GM12865 (cell line): ENCODE results near the gene UAP1.
"Not testable (repeated sequence)": the region's sequence is repeated elsewhere in the genome, so short reads cannot be mapped to it uniquely, and the experiment has no call there.

Source experiments
- DNase-seq: peaks from one replicate; pipeline ENCODE4 v3.0.0; 2010; ENCODE audit warnings: low read depth
- H3K4me3 ChIP-seq: 2 replicates; pipeline ENCODE4 v1.5.1; 2011; ENCODE audit warnings: mild to moderate bottlenecking, low read depth, low read length, control low read depth
- CTCF ChIP-seq: IDR thresholded peaks from 2 replicates; pipeline ENCODE4 v1.5.1; 2011; ENCODE audit warnings: low read length, control low read depth, low read depth, inconsistent platforms; ENCODE audit not compliant: insufficient read depth; ENCODE audit errors: missing control alignments

The UAP1 gene

DNA sequence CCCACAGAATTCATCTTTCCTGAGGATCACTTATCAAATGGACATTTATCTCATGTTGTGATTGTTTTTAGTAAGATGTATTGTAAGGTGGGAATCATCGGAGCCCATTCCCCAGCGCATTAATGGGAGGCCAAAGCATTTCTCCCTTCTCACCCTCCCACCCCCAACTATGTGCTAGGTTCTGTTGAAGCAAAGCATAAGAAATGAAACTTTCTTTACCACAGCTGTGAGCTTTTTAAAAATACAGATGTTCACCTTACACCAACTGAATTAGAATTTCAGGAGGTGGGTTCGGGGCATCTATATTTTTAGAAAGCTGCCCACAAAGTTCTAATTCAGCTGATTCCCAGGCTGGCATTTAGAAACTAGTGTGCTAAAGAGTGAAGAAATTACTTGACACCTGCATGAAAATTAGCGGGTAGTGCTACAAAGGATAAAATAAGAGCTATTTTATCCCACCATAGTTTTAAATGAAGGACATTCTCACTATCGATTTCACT is 26.3 kb downstream of the UAP1 start:
- no peak for DNase-seq
- no peak for TF ChIP-seq CTCF
- no peak overlapping the region for H3K4me3 ChIP-seq

DNA sequence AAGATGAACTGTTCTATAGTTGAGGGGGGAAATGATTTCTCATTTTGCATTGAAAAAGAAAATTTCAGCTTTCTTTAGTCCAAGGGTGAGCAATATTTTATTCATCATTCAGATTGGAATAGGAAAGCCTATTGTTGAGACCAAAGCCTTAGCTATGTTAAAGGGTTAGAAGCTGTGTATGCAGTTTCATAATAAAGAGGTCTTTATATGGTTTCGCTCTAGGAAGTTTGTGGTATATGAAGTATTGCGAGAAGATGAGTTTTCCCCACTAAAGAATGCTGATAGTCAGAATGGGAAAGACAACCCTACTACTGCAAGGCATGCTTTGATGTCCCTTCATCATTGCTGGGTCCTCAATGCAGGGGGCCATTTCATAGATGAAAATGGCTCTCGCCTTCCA is 28.6 kb downstream of the UAP1 start:
- no peak overlapping the region for H3K4me3 ChIP-seq
- no peak for TF ChIP-seq CTCF
- no peak for DNase-seq

GRCh38 chr1:162590686-162591085 is 29.2 kb downstream of the UAP1 start:
- H3K4me3 ChIP-seq = no peak overlapping the region
- TF ChIP-seq CTCF = no peak
- no peak for DNase-seq

GRCh38 chr1:162596514-162597170 is 35.1 kb downstream of the UAP1 start:
- DNase-seq = no peak
- no peak for TF ChIP-seq CTCF
- no peak overlapping the region for H3K4me3 ChIP-seq

DNA sequence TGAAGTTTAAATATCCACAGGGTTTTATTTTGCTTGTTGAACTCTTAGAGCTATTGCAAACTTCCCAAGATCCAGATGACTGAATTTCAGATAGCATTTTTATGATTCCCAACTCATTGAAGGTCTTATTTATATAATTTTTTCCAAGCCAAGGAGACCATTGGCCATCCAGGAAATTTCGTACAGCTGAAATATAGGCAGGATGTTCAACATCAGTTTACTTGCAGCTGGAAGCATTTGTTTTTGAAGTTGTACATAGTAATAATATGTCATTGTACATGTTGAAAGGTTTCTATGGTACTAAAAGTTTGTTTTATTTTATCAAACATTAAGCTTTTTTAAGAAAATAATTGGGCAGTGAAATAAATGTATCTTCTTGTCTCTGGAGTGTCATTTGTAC is 37.9 kb downstream of the UAP1 start:
- no peak for DNase-seq
- TF ChIP-seq CTCF = no peak
- H3K4me3 ChIP-seq = no peak overlapping the region

DNA sequence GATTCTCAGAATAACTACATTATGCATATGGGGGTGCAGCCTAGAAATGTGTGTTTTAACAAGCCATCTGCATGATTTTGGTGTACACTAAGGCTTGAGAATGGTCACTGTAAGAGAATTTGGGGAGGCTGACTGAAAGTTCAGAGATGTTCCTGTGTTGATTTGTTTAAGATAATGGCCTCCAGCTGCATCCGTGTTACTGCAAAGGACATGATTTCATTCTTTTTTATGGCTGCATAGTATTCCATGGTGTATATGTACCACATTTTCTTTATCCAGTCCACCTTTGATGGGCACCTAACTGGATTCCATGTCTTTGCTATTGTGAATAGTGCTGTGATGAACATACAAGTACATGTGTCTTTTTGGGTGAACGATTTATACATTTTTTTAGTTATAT is 41.6 kb downstream of the UAP1 start:
- DNase-seq, H3K4me3 ChIP-seq: not testable (repeated sequence)

- no peak for DNase-seq
- H3K4me3 ChIP-seq = no peak overlapping the region
- TF ChIP-seq CTCF = no peak
Observed at GRCh38 chr1:162605225-162605927, 43.9 kb downstream of the UAP1 start.
